IMR-90 (cell line): ENCODE data around the gene FAM193A. TPM values are rescaled to one million over a fixed set of nuclear protein-coding genes. Genes with fewer than 3 reads are reported as not detected.

Experiments
- ATAC-seq: fragments of 200-7000 bp; cut with Tn5 transposase; 2 replicates; pipeline ENCODE4 v1.9.1; 2020; ENCODE audit warnings: low read depth, mild to moderate bottlenecking, moderate library complexity
- BruUV-seq: library from RNA; stranded (reverse); fragments of 400-500 nt; replicated peaks from 2 replicates; lab custom pipeline; 2021; lab: Mats Ljungman, UMichigan
- CTCF ChIA-PET: fragments of 300-600 bp; formaldehyde crosslinking; extraction: SDS; loops from one replicate; lab custom pipeline; 2021; ENCODE audit warnings: antibody characterized with exemption; lab: Yijun Ruan, JAX
- POLR2A ChIA-PET: fragments of 300-600 bp; sonication (Branson Sonifier 250); formaldehyde crosslinking; loops from one replicate; lab custom pipeline; 2022; ENCODE audit warnings: antibody characterized with exemption; ENCODE audit not compliant: unreplicated experiment; lab: Charles Lee
- DNase-seq: peaks from one replicate; pipeline ENCODE4 v3.0.0; 2013
- H2AFZ ChIP-seq: replicated peaks from 2 replicates; pipeline ENCODE3; 2013; ENCODE audit warnings: low read length, mild to moderate bottlenecking; ENCODE audit not compliant: poor library complexity
- H2AK5ac ChIP-seq: 2 replicates; pipeline ENCODE4 v1.6.1; 2013; ENCODE audit warnings: low read depth, low read length, inconsistent platforms
- H2AK9ac ChIP-seq: replicated peaks from 2 replicates; pipeline ENCODE3; 2013; ENCODE audit warnings: mild to moderate bottlenecking, low read depth, low read length, moderate library complexity; ENCODE audit not compliant: poor library complexity
- H2BK120ac ChIP-seq: 2 replicates; pipeline ENCODE4 v1.6.1; 2013; ENCODE audit warnings: low read depth, low read length, inconsistent platforms
- H2BK15ac ChIP-seq: 3 replicates; pipeline ENCODE4 v1.6.1; 2013; ENCODE audit warnings: low read depth, low read length, inconsistent platforms
- H2BK20ac ChIP-seq: 2 replicates; pipeline ENCODE4 v1.6.1; 2013; ENCODE audit warnings: low read depth, mild to moderate bottlenecking, inconsistent platforms, low read length, moderate library complexity
- H2BK5ac ChIP-seq: 2 replicates; pipeline ENCODE4 v1.6.1; 2013; ENCODE audit warnings: mild to moderate bottlenecking, low read depth, low read length, inconsistent platforms; ENCODE audit not compliant: poor library complexity, severe bottlenecking
- H3K14ac ChIP-seq: replicated peaks from 2 replicates; pipeline ENCODE4 v1.6.1; 2013; ENCODE audit warnings: low read depth, low read length, inconsistent platforms
- H3K18ac ChIP-seq: 2 replicates; pipeline ENCODE4 v1.6.1; 2013; ENCODE audit warnings: low read depth, low read length, control low read depth
- H3K23ac ChIP-seq: 2 replicates; pipeline ENCODE4 v1.6.1; 2013; ENCODE audit warnings: low read depth, low read length, inconsistent platforms
- H3K27ac ChIP-seq: 2 replicates; pipeline ENCODE4 v1.5.1; 2013; ENCODE audit warnings: mild to moderate bottlenecking, control low read depth, low read length; ENCODE audit not compliant: insufficient read depth
- H3K27me3 ChIP-seq: 2 replicates; pipeline ENCODE4 v1.6.1; 2013; ENCODE audit warnings: low read length; ENCODE audit not compliant: control insufficient read depth, insufficient read depth
- H3K36me3 ChIP-seq: 2 replicates; pipeline ENCODE4 v1.6.1; 2013; ENCODE audit warnings: low read length, mixed read lengths; ENCODE audit not compliant: control insufficient read depth, insufficient read depth
- H3K4ac ChIP-seq: 2 replicates; pipeline ENCODE4 v1.6.1; 2013; ENCODE audit warnings: low read depth, low read length, inconsistent platforms
- H3K4me1 ChIP-seq: 2 replicates; pipeline ENCODE4 v1.6.1; 2013; ENCODE audit warnings: low read length, mixed read lengths; ENCODE audit not compliant: control insufficient read depth, insufficient read depth
- H3K4me2 ChIP-seq: 2 replicates; pipeline ENCODE4 v1.6.1; 2013; ENCODE audit warnings: low read depth, mild to moderate bottlenecking, control low read depth, low read length, moderate library complexity
- H3K4me3 ChIP-seq: 2 replicates; pipeline ENCODE4 v1.5.1; 2013; ENCODE audit warnings: low read depth, mild to moderate bottlenecking, control low read depth, low read length, moderate library complexity; ENCODE audit not compliant: insufficient read depth
- H3K56ac ChIP-seq: 2 replicates; pipeline ENCODE4 v1.6.1; 2013; ENCODE audit warnings: low read length, inconsistent platforms; ENCODE audit not compliant: insufficient read depth; ENCODE audit errors: extremely low read depth
- H3K79me1 ChIP-seq, 2 experiments: 2 replicates each; pipeline ENCODE4 v1.6.1; 2013; ENCODE audit warnings: low read length in 2 of 2, inconsistent platforms in 1 of 2, low read depth in 1 of 2
- H3K9ac ChIP-seq: 2 replicates; pipeline ENCODE4 v1.6.1; 2013; ENCODE audit warnings: low read depth, low read length, control low read depth
- H3K9me1 ChIP-seq: 2 replicates; pipeline ENCODE4 v1.6.1; 2013; ENCODE audit warnings: low read length, inconsistent platforms; ENCODE audit not compliant: insufficient read depth
- H3K9me3 ChIP-seq: 2 replicates; pipeline ENCODE4 v1.6.1; 2013; ENCODE audit warnings: low read length; ENCODE audit not compliant: control insufficient read depth, insufficient read depth
- H4K20me1 ChIP-seq: 2 replicates; pipeline ENCODE4 v1.6.1; 2013; ENCODE audit warnings: low read length, inconsistent platforms; ENCODE audit not compliant: insufficient read depth
- H4K5ac ChIP-seq: 2 replicates; pipeline ENCODE4 v1.6.1; 2013; ENCODE audit warnings: mild to moderate bottlenecking, low read depth, low read length, control low read depth
- H4K8ac ChIP-seq, 2 experiments: 2 replicates each; pipeline ENCODE4 v1.6.1; 2013; ENCODE audit warnings: low read depth in 2 of 2, low read length in 2 of 2, control low read depth in 1 of 2, inconsistent platforms in 1 of 2
- H4K91ac ChIP-seq: 2 replicates; pipeline ENCODE4 v1.6.1; 2013; ENCODE audit warnings: low read depth, low read length, inconsistent platforms; ENCODE audit not compliant: insufficient read depth
- BHLHE40 ChIP-seq: fragments of 150-350 bp; IDR thresholded peaks from 2 replicates; pipeline ENCODE4 v1.6.1; 2016; ENCODE audit warnings: mild to moderate bottlenecking, low read depth, low read length
- CEBPB ChIP-seq: IDR thresholded peaks from 2 replicates; pipeline ENCODE4 v1.6.1; 2012; ENCODE audit warnings: low read depth, low read length, improper control_type of control experiment
- CHD1 ChIP-seq: IDR thresholded peaks from 2 replicates; pipeline ENCODE4 v1.6.1; 2012; ENCODE audit warnings: low read depth, low read length, improper control_type of control experiment
- FOS ChIP-seq: fragments of 150-350 bp; IDR thresholded peaks from 2 replicates; pipeline ENCODE4 v1.6.1; 2016; ENCODE audit warnings: low read depth, low read length
- MAFK ChIP-seq: IDR thresholded peaks from 2 replicates; pipeline ENCODE4 v1.6.1; 2012; ENCODE audit warnings: low read depth, low read length, improper control_type of control experiment
- MAZ ChIP-seq: IDR thresholded peaks from 2 replicates; pipeline ENCODE4 v1.6.1; 2012; ENCODE audit warnings: low read depth, mild to moderate bottlenecking, low read length, improper control_type of control experiment, moderate library complexity, borderline replicate concordance
- MXI1 ChIP-seq: IDR thresholded peaks from 2 replicates; pipeline ENCODE4 v1.6.1; 2012; ENCODE audit warnings: low read depth, mild to moderate bottlenecking, low read length, moderate library complexity, borderline replicate concordance
- NFE2L2 ChIP-seq: fragments of 150-350 bp; IDR thresholded peaks from 2 replicates; pipeline ENCODE4 v1.6.1; 2016; ENCODE audit warnings: low read depth, mild to moderate bottlenecking, low read length
- POLR2A ChIP-seq: IDR thresholded peaks from 2 replicates; pipeline ENCODE4 v1.6.1; 2012; ENCODE audit warnings: mild to moderate bottlenecking, low read depth, low read length
- RAD21 ChIP-seq: IDR thresholded peaks from 2 replicates; pipeline ENCODE4 v1.6.1; 2012; ENCODE audit warnings: low read length, improper control_type of control experiment
- RCOR1 ChIP-seq: IDR thresholded peaks from 2 replicates; pipeline ENCODE4 v1.6.1; 2012; ENCODE audit warnings: mild to moderate bottlenecking, low read length, improper control_type of control experiment; ENCODE audit not compliant: insufficient replicate concordance
- RFX5 ChIP-seq: IDR thresholded peaks from 2 replicates; pipeline ENCODE4 v1.8.0; 2012; ENCODE audit warnings: low read depth, mild to moderate bottlenecking, low read length, moderate library complexity
- SMC3 ChIP-seq: fragments of 150-350 bp; IDR thresholded peaks from 2 replicates; pipeline ENCODE4 v1.6.1; 2016; ENCODE audit warnings: low read depth, mild to moderate bottlenecking, antibody characterized with exemption, low read length, moderate library complexity
- WGBS, 2 experiments: methylation state at CpG; one replicate each; pipeline versions ENCODE4 v1.1.5 to v1.1.7; 2013; ENCODE audit warnings: missing lambda C conversion rate in 2 of 2; ENCODE audit not compliant: insufficient read length in 1 of 2; ENCODE audit errors: extremely low coverage in 2 of 2; 5-methylcytosine and 5-hydroxymethylcytosine counted together
- dilution Hi-C: fragments of 300-500 bp; cut with HindIII; formaldehyde crosslinking; loops from one replicate; pipeline ENCODE4 v1.14.3; 2018; ENCODE audit warnings: low sequenced_read_pairs; ENCODE audit not compliant: unreplicated experiment
- in situ Hi-C: fragments of 300-500 bp; cut with MboI; formaldehyde crosslinking; loops from 3 replicates; pipeline ENCODE4 v1.14.3; 2019; ENCODE audit warnings: low sequenced_read_pairs, inconsistent platforms, mixed read lengths
- intact Hi-C: fragments of 100-400 bp; cut with micrococcal nuclease; formaldehyde crosslinking; loops from 2 replicates; pipeline ENCODE4 v1.10.0; 2022
- polyA plus RNA-seq, 3 experiments: library from polyadenylated mRNA; depleted of rRNA; stranded (reverse); fragments of >200 nt; gene quantifications; 2 replicates each; pipeline ENCODE4 v1.2.3, GENCODE V29; 2012; ENCODE audit warnings: low replicate concordance in 1 of 3
- total RNA-seq: library from RNA; depleted of rRNA; stranded (reverse); fragments of >200 nt; gene quantifications from 2 replicates; pipeline ENCODE4 v1.2.3, GENCODE V29; 2012
- TF ChIP-seq, protein P1 (sequence below): fragments of 150-350 bp; IDR thresholded peaks from 2 replicates; pipeline ENCODE4 v1.6.1; 2016; ENCODE audit warnings: low read depth, mild to moderate bottlenecking, low read length, moderate library complexity, borderline replicate concordance
- TF ChIP-seq, protein P2 (sequence below): fragments of 150-350 bp; IDR thresholded peaks from 2 replicates; pipeline ENCODE4 v1.6.1; 2017; ENCODE audit warnings: mild to moderate bottlenecking, antibody characterized with exemption, low read length, low read depth
- TF ChIP-seq, protein P3 (sequence below): conservative IDR thresholded peaks from 2 replicates; pipeline ENCODE4 v1.5.1; 2012; ENCODE audit warnings: mild to moderate bottlenecking, low read depth, low read length, improper control_type of control experiment

FAM193A gene
- total and polyA plus RNA-seq, 2 of the 4 experiments (the other 2 are of a cell fraction), result 6.8 to 11.0 TPM

- Histone ChIP-seq H3K4me2 (no peak overlapping the region), H3K79me1 (peaks cover 33 to 44% of the 10 kb centered on the region in 2 experiments), H3K27me3 (no peaks in the 10 kb centered on the region), H3K9me3 (no peaks in the 10 kb centered on the region), H2AFZ (no peak overlapping the region), H2BK5ac (no peak overlapping the region), H3K36me3 (peaks cover 45% of the 10 kb centered on the region), H2AK9ac (no peak overlapping the region), H3K9me1 (peaks cover 11% of the 10 kb centered on the region; the same call in 1 of the 2 replicates), H3K56ac (no peak overlapping the region), H3K23ac (no peak overlapping the region), H4K8ac (no peak overlapping the region), H2BK20ac (no peak overlapping the region), H3K9ac (no peak overlapping the region), H3K4me3 (no peak overlapping the region), H3K4me1 (no peaks in the 10 kb centered on the region), H2AK5ac (no peak overlapping the region), H3K14ac (no peak overlapping the region), H3K27ac (no peak overlapping the region), H4K91ac (no peak overlapping the region), H4K20me1 (peaks cover 9% of the 10 kb centered on the region; the same call in 1 of the 2 replicates), H3K4ac (no peak overlapping the region), H2BK15ac (no peak overlapping the region), H3K18ac (no peak overlapping the region), H4K5ac (no peak overlapping the region), H2BK120ac (no peak overlapping the region)
- 93% methylated on average over 7 of the region's 9 CpGs; no CpG with 5 or more reads in 1 of the 2 experiments for WGBS, 2 experiments
- BruUV-seq, result no TSS peak
- dilution Hi-C loops, result no loop called here
- intact Hi-C loops, result no loop called here
- no peak for TF ChIP-seq SMC3
- TF ChIP-seq BHLHE40, result no peak
- TF ChIP-seq FOS, result no peak
- TF ChIP-seq POLR2A, result no peak
- no peak for TF ChIP-seq MXI1
- no peak for TF ChIP-seq CEBPB
- TF ChIP-seq CHD1, result no peak
- no peak for TF ChIP-seq RAD21
- TF ChIP-seq, protein P1, sequence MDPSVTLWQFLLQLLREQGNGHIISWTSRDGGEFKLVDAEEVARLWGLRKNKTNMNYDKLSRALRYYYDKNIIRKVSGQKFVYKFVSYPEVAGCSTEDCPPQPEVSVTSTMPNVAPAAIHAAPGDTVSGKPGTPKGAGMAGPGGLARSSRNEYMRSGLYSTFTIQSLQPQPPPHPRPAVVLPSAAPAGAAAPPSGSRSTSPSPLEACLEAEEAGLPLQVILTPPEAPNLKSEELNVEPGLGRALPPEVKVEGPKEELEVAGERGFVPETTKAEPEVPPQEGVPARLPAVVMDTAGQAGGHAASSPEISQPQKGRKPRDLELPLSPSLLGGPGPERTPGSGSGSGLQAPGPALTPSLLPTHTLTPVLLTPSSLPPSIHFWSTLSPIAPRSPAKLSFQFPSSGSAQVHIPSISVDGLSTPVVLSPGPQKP, result no peak
- TF ChIP-seq, protein P2, sequence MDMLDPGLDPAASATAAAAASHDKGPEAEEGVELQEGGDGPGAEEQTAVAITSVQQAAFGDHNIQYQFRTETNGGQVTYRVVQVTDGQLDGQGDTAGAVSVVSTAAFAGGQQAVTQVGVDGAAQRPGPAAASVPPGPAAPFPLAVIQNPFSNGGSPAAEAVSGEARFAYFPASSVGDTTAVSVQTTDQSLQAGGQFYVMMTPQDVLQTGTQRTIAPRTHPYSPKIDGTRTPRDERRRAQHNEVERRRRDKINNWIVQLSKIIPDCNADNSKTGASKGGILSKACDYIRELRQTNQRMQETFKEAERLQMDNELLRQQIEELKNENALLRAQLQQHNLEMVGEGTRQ, result no peak
- no peak for TF ChIP-seq MAFK
- TF ChIP-seq NFE2L2, result no peak
- TF ChIP-seq MAZ, result no peak
- TF ChIP-seq RCOR1, result no peak
- no peak for TF ChIP-seq RFX5
- TF ChIP-seq, protein P3, sequence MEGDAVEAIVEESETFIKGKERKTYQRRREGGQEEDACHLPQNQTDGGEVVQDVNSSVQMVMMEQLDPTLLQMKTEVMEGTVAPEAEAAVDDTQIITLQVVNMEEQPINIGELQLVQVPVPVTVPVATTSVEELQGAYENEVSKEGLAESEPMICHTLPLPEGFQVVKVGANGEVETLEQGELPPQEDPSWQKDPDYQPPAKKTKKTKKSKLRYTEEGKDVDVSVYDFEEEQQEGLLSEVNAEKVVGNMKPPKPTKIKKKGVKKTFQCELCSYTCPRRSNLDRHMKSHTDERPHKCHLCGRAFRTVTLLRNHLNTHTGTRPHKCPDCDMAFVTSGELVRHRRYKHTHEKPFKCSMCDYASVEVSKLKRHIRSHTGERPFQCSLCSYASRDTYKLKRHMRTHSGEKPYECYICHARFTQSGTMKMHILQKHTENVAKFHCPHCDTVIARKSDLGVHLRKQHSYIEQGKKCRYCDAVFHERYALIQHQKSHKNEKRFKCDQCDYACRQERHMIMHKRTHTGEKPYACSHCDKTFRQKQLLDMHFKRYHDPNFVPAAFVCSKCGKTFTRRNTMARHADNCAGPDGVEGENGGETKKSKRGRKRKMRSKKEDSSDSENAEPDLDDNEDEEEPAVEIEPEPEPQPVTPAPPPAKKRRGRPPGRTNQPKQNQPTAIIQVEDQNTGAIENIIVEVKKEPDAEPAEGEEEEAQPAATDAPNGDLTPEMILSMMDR, result no peak
- in situ Hi-C loops, result no loop called here
- ChIA-PET CTCF (no interaction called here), POLR2A (no interaction called here)
- DNase-seq, result no peak
- no peak for ATAC-seq
Observed at GRCh38 chr4:2637956-2638552, 101.6 kb downstream of the FAM193A start.
